SK-N-MC (cell line): ENCODE data around the gene FES.

Source experiments
- EZH2 ChIP-seq: fragments of 200-600 bp; sonication (generic); IDR thresholded peaks from one replicate; pipeline ENCODE4 v1.6.1; 2017; ENCODE audit warnings: antibody characterized with exemption
- POLR2AphosphoS5 ChIP-seq: IDR thresholded peaks from 2 replicates; pipeline ENCODE4 v1.6.1; 2012; ENCODE audit warnings: mild to moderate bottlenecking, low read depth, low read length, borderline replicate concordance

GRCh38 chr15:90934949-90935751 lies 50.8 kb downstream of the FES start, which contains the start of gene UNC45A:
- TF ChIP-seq EZH2 (no peak), POLR2AphosphoS5 (peak; percentile 65)
